HG02610 (cell line): ENCODE results near the gene DDX10.
"Not testable (repeated sequence)": the region's sequence is repeated elsewhere in the genome, so short reads cannot be mapped to it uniquely, and the experiment has no call there.

Source experiments
- ATAC-seq: cut with Tn5 transposase; IDR thresholded peaks from one replicate; pipeline ENCODE4 v1.9.1; 2021; ENCODE audit warnings: mild to moderate bottlenecking, moderate library complexity; ENCODE audit not compliant: unreplicated experiment

The DDX10 gene

GRCh38 chr11:108813086-108813485 lies 148.2 kb downstream of the DDX10 start:
- ATAC-seq: no peak

GRCh38 chr11:108817976-108818375 lies 153.1 kb downstream of the DDX10 start:
- ATAC-seq: no peak

GRCh38 chr11:108818971-108819370 lies 154.1 kb downstream of the DDX10 start:
- ATAC-seq: no peak

- no peak for ATAC-seq
Measured at GRCh38 chr11:108819957-108820356, 155.1 kb downstream of the DDX10 start.

GRCh38 chr11:108823960-108824359 lies 159.1 kb downstream of the DDX10 start:
- ATAC-seq: not testable (repeated sequence)

GRCh38 chr11:108824545-108824944 lies 159.7 kb downstream of the DDX10 start:
- no peak for ATAC-seq

- ATAC-seq: no peak
Measured at GRCh38 chr11:108825381-108825780, 160.5 kb downstream of the DDX10 start.

GRCh38 chr11:108826136-108826535 lies 161.3 kb downstream of the DDX10 start:
- no peak for ATAC-seq

GRCh38 chr11:108835624-108836023 lies 170.8 kb downstream of the DDX10 start:
- ATAC-seq: no peak

GRCh38 chr11:108836541-108836940 lies 171.7 kb downstream of the DDX10 start:
- ATAC-seq: no peak

GRCh38 chr11:108838102-108838791 lies 173.4 kb downstream of the DDX10 start:
- ATAC-seq: no peak

GRCh38 chr11:108838792-108839105 lies 173.9 kb downstream of the DDX10 start:
- no peak for ATAC-seq

GRCh38 chr11:108846009-108846408 lies 181.1 kb downstream of the DDX10 start:
- ATAC-seq: no peak

GRCh38 chr11:108847298-108847990 lies 182.6 kb downstream of the DDX10 start:
- no peak for ATAC-seq

GRCh38 chr11:108851781-108852180 lies 186.9 kb downstream of the DDX10 start:
- no peak for ATAC-seq

GRCh38 chr11:108852701-108853100 lies 187.8 kb downstream of the DDX10 start:
- ATAC-seq: no peak

- no peak for ATAC-seq
Measured at GRCh38 chr11:108853151-108853550, 188.3 kb downstream of the DDX10 start.

GRCh38 chr11:108853864-108854263 lies 189.0 kb downstream of the DDX10 start:
- peak; percentile 31 for ATAC-seq

GRCh38 chr11:108854346-108854745 lies 189.5 kb downstream of the DDX10 start:
- ATAC-seq: peak; percentile 96

- ATAC-seq: no peak
Measured at GRCh38 chr11:108857382-108857781, 192.5 kb downstream of the DDX10 start.

- no peak for ATAC-seq
Measured at GRCh38 chr11:108858622-108859021, 193.8 kb downstream of the DDX10 start.

GRCh38 chr11:108859510-108859909 lies 194.6 kb downstream of the DDX10 start:
- ATAC-seq: no peak

- no peak for ATAC-seq
Measured at GRCh38 chr11:108863528-108863927, 198.7 kb downstream of the DDX10 start.
